ENCODE results near the gene PLAC9.

DNA sequence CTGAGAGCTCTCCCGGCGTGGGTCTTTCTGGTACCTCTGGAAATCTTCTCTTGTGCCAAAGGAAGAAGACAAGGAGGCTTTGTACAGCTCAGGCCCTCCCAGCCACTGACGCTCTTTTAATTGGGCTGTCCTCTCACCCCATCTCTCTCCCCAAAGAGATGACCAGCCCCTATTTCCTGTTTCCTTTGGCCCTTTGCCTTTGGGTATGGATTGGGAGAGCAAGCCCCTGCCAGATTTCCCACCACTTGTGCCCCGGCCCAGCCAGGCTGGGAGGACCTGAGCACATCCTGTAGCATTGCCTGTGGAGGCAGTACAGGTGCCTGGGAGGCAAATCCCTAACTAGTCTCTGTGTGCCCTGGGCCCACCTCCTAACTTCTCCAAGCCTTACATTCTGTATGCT, 5.7 kb upstream of the PLAC9 start:
- TF ChIP-seq CTCF (IDR thresholded peaks at IDR 0.05; ENCODE audit: insufficient read depth, low read length, poor library complexity, severe bottlenecking) (no peak), EZH2phosphoT487 (conservative IDR thresholded peaks at IDR 0.05; ENCODE audit: low read length) (no peak)

Data from SU-DHL-6 (cell line).